BJ (cell line): ENCODE data around the gene AIFM2. TPM values are rescaled to one million over a fixed set of nuclear protein-coding genes. Genes with fewer than 3 reads are reported as not detected.
A peak's percentile ranks its signal among the peaks of the same experiment; 100 is the strongest.

Experiments used
- CTCF ChIA-PET: fragments of 350-600 bp; formaldehyde crosslinking; extraction: SDS; loops from one replicate; lab custom pipeline; 2021; ENCODE audit warnings: antibody characterized with exemption, inconsistent platforms; lab: Yijun Ruan, JAX
- POLR2A ChIA-PET: fragments of 300-600 bp; sonication (Branson Sonifier 250); formaldehyde crosslinking; extraction: SDS; loops from one replicate; lab custom pipeline; 2021; ENCODE audit warnings: antibody characterized with exemption; lab: Charles Lee
- DNase-seq: peaks from one replicate; pipeline ENCODE4 v3.0.0-alpha.2; 2011; ENCODE audit warnings: low read depth
- H3K27me3 ChIP-seq: 2 replicates; pipeline ENCODE4 v1.6.0; 2011; ENCODE audit warnings: low read length; ENCODE audit not compliant: control insufficient read depth, insufficient read depth
- H3K36me3 ChIP-seq: 2 replicates; pipeline ENCODE4 v1.5.1; 2011; ENCODE audit warnings: low read length; ENCODE audit not compliant: control insufficient read depth, insufficient read depth
- H3K4me3 ChIP-seq: 2 replicates; pipeline ENCODE4 v1.5.1; 2011; ENCODE audit warnings: low read depth, mild to moderate bottlenecking, control low read depth, low read length
- polyA plus RNA-seq: library from polyadenylated mRNA; depleted of rRNA; stranded (reverse); fragments of >200 nt; gene quantifications from 2 replicates; pipeline ENCODE4 v1.2.3, GENCODE V29; 2011
- TF ChIP-seq, protein P1 (sequence below): IDR thresholded peaks from 2 replicates; pipeline ENCODE4 v1.5.1; 2011; ENCODE audit warnings: low read depth, mild to moderate bottlenecking, control low read depth, inconsistent platforms, low read length, moderate library complexity; ENCODE audit not compliant: insufficient read depth

AIFM2 gene
- polyA plus RNA-seq, 1 experiment, result 18.4 TPM

DNA sequence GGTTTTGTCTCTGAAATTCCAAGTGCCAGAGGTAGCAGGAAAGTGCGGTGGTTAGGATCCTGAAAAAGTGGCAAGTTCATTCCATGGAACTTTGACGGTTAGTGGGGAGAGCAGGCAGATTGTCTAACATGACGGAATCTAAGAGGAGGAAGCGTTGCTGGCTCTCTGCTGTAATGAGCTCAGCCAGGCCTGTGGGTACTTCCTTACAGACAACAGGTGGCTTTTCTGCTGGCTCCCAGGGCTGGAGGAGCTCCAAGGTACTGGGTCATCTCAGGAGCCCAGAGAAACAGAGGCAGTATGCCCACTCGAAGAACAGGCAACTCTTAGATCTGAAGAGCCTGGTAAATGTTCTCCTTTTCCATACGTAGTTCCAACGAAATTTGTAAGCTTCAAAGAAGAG, 3.1 kb upstream of the AIFM2 start:
- no peak for DNase-seq
- CTCF ChIA-PET, result interaction anchor here (2.0 to 5.8 kb wide), 2 partner anchors 10 to 19 kb away, joined by 11 to 41 read pairs; partner anchors contain the start of gene TYSND1
- Histone ChIP-seq H3K4me3 (no peak overlapping the region), H3K27me3 (no peaks in the 10 kb centered on the region), H3K36me3 (peaks cover 2% of the 10 kb centered on the region)
- TF ChIP-seq, protein P1, sequence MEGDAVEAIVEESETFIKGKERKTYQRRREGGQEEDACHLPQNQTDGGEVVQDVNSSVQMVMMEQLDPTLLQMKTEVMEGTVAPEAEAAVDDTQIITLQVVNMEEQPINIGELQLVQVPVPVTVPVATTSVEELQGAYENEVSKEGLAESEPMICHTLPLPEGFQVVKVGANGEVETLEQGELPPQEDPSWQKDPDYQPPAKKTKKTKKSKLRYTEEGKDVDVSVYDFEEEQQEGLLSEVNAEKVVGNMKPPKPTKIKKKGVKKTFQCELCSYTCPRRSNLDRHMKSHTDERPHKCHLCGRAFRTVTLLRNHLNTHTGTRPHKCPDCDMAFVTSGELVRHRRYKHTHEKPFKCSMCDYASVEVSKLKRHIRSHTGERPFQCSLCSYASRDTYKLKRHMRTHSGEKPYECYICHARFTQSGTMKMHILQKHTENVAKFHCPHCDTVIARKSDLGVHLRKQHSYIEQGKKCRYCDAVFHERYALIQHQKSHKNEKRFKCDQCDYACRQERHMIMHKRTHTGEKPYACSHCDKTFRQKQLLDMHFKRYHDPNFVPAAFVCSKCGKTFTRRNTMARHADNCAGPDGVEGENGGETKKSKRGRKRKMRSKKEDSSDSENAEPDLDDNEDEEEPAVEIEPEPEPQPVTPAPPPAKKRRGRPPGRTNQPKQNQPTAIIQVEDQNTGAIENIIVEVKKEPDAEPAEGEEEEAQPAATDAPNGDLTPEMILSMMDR, result no peak
- POLR2A ChIA-PET, result no interaction called here

DNA sequence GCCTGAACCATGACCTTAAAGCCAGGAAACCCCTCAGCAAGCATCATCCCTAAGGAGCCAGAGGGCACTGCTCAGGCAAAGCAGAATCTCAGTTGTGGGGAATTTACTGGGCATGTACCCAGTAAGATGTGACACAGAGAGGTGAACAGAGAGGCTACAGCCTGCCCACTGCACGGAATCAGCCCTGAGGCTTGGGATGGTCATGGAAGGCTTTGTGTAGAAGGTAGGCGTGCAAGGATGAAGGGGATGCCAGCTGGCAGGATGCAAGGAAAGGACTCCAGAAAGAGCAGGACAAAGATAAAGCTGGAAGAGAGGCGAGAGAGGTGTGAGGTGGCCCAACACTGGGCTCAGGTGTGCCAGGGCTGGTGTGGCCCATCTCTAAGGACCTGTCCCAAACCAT, 2.4 kb upstream of the AIFM2 start:
- peaks cover 2% of the 10 kb centered on the region for H3K36me3 ChIP-seq
- DNase-seq, result no peak
- no peak overlapping the region for H3K4me3 ChIP-seq
- TF ChIP-seq, protein P1, result no peak
- POLR2A ChIA-PET, result no interaction called here
- CTCF ChIA-PET, result interaction anchor here (2.0 to 5.8 kb wide), 2 partner anchors 11 to 19 kb away, joined by 11 to 41 read pairs; partner anchors contain the start of gene TYSND1
- no peaks in the 10 kb centered on the region for H3K27me3 ChIP-seq

DNA sequence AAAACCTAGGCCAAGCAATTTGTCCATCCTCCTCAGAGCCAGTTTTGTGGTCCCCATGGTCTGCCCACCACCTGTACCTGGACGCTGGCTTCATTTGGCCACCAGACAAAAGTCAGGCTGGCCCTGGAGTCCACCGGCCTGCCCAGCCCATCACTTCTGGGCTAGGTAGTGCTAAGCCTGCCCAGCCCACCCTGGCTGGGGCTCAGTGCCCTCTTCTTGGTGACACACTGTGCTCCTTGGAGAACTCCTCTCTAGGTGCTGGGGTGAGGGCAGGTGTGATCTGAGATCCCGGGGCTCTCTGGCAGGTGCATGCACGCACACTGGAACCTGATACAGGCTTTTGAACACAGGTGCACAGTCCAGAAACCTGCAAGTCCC, 1.1 kb downstream of the AIFM2 start:
- DNase-seq, result no peak
- Histone ChIP-seq H3K36me3 (peaks cover 4% of the 10 kb centered on the region), H3K4me3 (peak overlapping the region; percentile 71), H3K27me3 (no peaks in the 10 kb centered on the region)
- CTCF ChIA-PET, result interaction anchor here (1.0 to 7.5 kb wide), 2 partner anchors 15 to 16 kb away, joined by 5 to 87 read pairs; no protein-coding TSS in a partner anchor
- POLR2A ChIA-PET, result no interaction called here
- TF ChIP-seq, protein P1, result no peak

DNA sequence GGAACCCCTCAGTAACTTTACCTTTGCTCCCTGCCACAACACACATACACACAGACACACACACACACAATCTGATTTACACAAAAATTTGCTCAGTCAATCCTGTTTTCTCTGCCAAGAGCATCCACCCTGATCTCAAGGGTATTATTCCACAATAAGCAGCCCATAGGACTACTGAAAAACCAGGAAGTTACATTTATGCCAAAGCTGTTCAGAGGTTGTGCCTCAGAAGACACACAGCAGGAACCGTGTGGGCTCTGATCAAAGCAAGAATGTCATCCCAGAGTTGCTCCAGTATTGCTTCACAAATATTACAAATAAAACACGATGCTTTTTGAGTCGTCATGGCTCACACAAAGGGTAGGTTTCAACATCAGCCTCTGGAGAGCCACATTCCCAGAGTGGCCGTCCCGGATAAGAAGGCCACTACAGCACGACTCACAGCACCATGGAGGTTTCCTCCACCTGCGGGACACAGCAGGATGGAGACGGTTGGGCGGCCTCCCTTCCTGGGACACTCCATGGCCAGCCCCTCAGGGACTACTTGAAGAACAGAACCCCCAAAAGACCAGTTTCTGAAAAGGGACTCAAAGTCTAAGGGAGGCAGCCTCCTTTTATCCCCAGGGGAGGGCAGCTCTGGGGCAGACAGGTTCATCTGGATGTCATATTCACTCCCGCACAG, 1.6 kb downstream of the AIFM2 start:
- peak; percentile 49 for DNase-seq
- no peak overlapping the region for H3K4me3 ChIP-seq
- H3K36me3 ChIP-seq, result peaks cover 4% of the 10 kb centered on the region
- H3K27me3 ChIP-seq, result no peaks in the 10 kb centered on the region
- TF ChIP-seq, protein P1, result no peak
- ChIA-PET POLR2A (interaction anchor here (0.6 kb wide), 1 partner anchor 16 kb away, joined by 4 read pairs; no protein-coding TSS in a partner anchor), CTCF (interaction anchor here (1.5 to 7.5 kb wide), 2 partner anchors 11 to 14 kb away, joined by 3 to 87 read pairs; no protein-coding TSS in a partner anchor)

DNA sequence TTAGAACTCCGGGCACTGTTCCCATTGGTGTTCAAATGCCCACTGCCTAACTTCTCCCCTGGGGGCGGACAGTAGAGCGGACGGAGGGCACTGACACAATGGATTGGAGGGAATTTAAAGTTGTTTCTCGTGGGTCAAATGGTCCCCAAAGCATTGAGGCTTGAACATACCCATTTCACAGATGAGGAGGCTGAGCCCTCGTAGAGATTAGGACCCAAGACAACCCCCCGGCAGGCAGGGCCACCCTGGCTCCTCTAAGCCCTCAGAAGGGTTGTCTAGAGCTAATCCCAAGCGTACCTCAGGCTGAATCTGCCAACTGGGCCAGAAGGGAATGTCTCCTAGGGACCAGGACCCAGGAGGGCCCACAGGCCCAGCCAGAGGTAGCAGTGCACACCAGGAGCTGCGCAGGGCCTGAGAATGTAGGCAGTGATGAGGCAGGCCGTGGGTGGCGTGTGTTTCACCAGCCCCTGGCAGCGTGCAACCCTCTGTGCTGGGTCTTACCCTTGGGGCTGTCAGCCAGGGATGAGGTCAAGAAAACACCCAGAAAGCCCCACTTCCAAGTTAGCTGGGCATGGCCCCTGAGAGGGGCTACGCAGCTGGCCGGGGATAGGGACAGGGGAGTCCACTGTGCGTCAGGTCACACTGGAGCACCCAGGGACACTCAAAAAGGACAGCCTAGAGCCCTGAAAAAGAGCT, 5.8 kb downstream of the AIFM2 start:
- DNase-seq, result no peak
- TF ChIP-seq, protein P1, result no peak
- CTCF ChIA-PET, result interaction anchor here (7.5 kb wide), 1 partner anchor 10 kb away, joined by 87 read pairs; no protein-coding TSS in a partner anchor
- Histone ChIP-seq H3K27me3 (no peaks in the 10 kb centered on the region), H3K36me3 (peaks cover 10% of the 10 kb centered on the region), H3K4me3 (no peak overlapping the region)
- POLR2A ChIA-PET, result no interaction called here
